ENCODE data around the gene LCOR.

LCOR gene

DNA sequence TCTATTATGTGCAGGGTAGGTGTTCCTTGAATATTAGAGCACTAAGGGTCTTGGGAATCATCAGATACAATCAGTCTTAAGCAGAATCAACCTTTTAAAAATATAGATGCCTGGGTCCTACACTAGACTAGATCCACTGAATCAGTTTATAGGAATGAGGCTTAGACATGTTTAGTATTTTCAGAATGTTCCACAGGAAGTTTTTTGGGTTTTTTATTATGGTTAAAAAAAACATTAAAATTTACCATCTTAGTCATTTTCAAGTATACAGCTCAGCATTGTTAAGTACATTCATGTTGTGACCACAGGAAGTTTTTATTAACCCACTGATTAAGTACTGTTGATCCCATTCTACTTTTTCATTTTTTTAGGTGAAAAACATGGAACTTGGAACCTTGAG is 135.7 kb downstream of the LCOR start:
- H3K4me3 ChIP-seq (ENCODE audit: low read depth, low read length) = no peak overlapping the region
- TF ChIP-seq, protein P1, sequence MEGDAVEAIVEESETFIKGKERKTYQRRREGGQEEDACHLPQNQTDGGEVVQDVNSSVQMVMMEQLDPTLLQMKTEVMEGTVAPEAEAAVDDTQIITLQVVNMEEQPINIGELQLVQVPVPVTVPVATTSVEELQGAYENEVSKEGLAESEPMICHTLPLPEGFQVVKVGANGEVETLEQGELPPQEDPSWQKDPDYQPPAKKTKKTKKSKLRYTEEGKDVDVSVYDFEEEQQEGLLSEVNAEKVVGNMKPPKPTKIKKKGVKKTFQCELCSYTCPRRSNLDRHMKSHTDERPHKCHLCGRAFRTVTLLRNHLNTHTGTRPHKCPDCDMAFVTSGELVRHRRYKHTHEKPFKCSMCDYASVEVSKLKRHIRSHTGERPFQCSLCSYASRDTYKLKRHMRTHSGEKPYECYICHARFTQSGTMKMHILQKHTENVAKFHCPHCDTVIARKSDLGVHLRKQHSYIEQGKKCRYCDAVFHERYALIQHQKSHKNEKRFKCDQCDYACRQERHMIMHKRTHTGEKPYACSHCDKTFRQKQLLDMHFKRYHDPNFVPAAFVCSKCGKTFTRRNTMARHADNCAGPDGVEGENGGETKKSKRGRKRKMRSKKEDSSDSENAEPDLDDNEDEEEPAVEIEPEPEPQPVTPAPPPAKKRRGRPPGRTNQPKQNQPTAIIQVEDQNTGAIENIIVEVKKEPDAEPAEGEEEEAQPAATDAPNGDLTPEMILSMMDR (IDR thresholded peaks at IDR 0.05; ENCODE audit: insufficient read depth, low read depth, low read length, missing control alignments) = no peak
- DNase-seq (ENCODE audit: low read depth) = no peak

DNA sequence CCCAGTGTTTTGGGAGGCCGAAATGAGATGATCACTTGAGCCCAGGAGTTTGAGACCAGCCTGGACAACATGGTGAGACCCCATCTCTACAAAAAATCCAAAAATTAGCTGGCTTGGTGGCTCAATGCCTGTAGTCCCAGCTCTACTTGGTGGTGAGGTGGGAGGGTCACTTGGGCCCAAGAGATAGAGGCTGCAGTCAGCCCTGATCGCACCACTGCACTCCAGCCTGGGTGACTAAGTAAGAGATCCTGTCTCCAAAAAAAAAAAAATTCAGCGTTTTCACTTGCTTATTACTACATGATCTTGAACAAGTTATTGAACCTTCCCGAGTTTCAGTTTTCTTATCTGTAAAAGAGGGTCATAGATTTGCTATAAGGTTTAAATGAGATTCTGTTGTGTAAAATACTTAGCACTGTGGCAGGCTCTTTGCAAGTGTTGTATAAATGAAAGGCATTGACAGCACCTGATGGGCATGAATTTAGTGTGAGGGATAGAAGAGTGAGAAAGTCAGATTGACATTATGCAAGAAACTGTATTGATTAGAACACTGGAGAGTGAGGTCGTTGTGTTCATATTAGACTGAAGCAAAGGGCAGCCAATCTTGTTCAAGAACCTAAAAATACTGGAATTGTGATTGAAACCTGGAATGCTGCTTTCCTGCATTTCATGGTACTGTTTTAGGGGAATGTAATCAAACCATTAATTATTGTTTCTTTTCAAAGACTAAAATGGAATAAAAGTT is 136.8 kb downstream of the LCOR start:
- DNase-seq (ENCODE audit: low read depth) = no peak
- no peak overlapping the region for H3K4me3 ChIP-seq (ENCODE audit: low read depth, low read length)
- TF ChIP-seq, protein P1 (IDR thresholded peaks at IDR 0.05; ENCODE audit: insufficient read depth, low read depth, low read length, missing control alignments) = no peak

GRCh38 chr10:96971324-96971723 is 139.2 kb downstream of the LCOR start:
- H3K4me3 ChIP-seq (ENCODE audit: low read depth, low read length) = no peak overlapping the region
- no peak for DNase-seq (ENCODE audit: low read depth)
- TF ChIP-seq, protein P1 (IDR thresholded peaks at IDR 0.05; ENCODE audit: insufficient read depth, low read depth, low read length, missing control alignments) = no peak

GRCh38 chr10:96972264-96972663 is 140.2 kb downstream of the LCOR start:
- H3K4me3 ChIP-seq (ENCODE audit: low read depth, low read length) = no peak overlapping the region
- TF ChIP-seq, protein P1 (IDR thresholded peaks at IDR 0.05; ENCODE audit: insufficient read depth, low read depth, low read length, missing control alignments) = no peak
- DNase-seq (ENCODE audit: low read depth) = peak; percentile 21

DNA sequence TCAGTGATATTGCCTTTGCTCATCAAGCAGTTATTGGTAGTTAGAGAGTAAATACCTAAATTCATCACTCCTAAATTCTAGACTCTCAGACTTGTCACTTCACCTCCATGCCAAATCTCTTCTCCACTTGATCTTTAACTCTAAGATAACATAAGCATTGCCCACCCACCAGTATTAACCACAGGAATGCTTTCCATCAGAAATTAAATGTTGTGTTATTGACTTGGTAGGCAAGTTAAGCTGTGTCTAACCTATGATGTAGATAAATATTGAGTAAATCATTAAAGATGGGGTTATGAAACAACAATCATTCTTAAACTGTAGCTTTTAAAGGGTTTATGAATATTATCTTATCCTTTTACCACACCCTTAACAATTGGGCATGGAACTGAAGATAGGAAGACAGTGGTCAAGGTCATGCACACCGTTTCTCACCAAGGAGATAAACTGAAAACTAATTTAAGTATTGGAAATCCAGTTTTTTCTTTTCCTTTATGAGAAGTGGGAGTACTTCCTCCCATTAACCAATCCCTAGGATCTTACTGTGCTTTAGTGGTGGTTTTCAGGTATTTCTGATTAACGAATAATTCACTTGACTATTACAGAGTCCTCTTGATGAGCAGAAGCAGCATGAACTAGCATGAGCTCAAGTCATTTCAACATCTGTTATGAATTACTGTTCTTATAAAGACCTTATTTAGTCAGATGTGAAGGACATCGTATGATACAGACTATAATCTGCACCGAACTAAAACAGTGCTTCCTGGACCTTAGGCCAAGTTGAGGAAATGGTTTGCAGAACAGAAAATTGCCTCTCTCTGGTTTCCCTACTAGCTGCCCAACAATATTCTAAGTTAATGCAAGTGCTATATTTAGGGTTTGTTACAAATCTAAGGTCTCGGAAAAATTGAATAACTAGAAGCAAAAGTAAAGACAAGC is 142.0 kb downstream of the LCOR start:
- peak; percentile 26 for DNase-seq (ENCODE audit: low read depth)
- TF ChIP-seq, protein P1 (IDR thresholded peaks at IDR 0.05; ENCODE audit: insufficient read depth, low read depth, low read length, missing control alignments) = no peak
- H3K4me3 ChIP-seq (ENCODE audit: low read depth, low read length) = no peak overlapping the region

DNA sequence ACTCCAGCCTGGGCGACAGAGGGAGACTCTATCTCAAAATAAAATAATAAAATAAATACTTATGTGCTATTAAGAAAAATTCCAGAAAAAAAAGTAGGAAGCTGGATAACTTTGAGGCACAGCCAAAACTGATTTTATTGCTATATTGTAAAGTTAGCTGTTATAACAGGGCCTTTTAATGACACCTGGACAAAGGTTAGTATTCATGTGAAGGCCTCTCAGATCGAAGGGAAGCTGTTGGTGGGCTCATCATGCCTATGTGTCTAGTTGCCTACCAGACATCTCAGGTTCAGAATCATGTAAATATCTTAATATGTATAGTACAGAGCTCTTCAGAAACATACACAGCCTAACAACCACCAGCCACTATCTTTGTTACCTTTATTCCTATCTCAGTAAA is 143.0 kb downstream of the LCOR start:
- DNase-seq (ENCODE audit: low read depth) = no peak
- TF ChIP-seq, protein P1 (IDR thresholded peaks at IDR 0.05; ENCODE audit: insufficient read depth, low read depth, low read length, missing control alignments) = no peak

More for the DNA sequence above, 143.0 kb downstream of the LCOR start:
- H3K4me3 ChIP-seq (ENCODE audit: low read depth, low read length) = no peak overlapping the region

Measured in GM12865 (cell line).